SK-N-SH treated with all-trans-retinoic acid at 6 μM for 48 hours (cell line): Measurements from ENCODE around the gene TUBB1.
"Not testable (repeated sequence)": the region's sequence is repeated elsewhere in the genome, so short reads cannot be mapped to it uniquely, and the experiment has no call there.

Experiments
- ATAC-seq: fragments of 200-7000 bp; cut with Tn5 transposase; 3 replicates; pipeline ENCODE4 v1.9.1; 2020; ENCODE audit warnings: mild to moderate bottlenecking, moderate library complexity
- ARNTL ChIP-seq: fragments of 450-650 bp; formaldehyde crosslinking; IDR thresholded peaks from 2 replicates; pipeline ENCODE4 v1.5.0; 2020; ENCODE audit warnings: low read depth, mild to moderate bottlenecking, moderate library complexity, borderline replicate concordance
- BACH2 ChIP-seq: fragments of 250-450 bp; sonication (Bioruptor Pico); IDR thresholded peaks from 2 replicates; pipeline ENCODE4 v1.9.0; 2021; ENCODE audit warnings: mild to moderate bottlenecking, borderline replicate concordance
- CSDC2 ChIP-seq: fragments of 250-450 bp; sonication (Bioruptor Pico); IDR thresholded peaks from 2 replicates; pipeline ENCODE4 v1.5.0; 2020; ENCODE audit warnings: mild to moderate bottlenecking, moderate library complexity
- GLIS3 ChIP-seq: fragments of 250-450 bp; sonication (Bioruptor Pico); IDR thresholded peaks from 2 replicates; pipeline ENCODE4 v1.5.0; 2020; ENCODE audit warnings: mild to moderate bottlenecking, moderate library complexity
- ISL1 ChIP-seq: fragments of 250-450 bp; sonication (Bioruptor Pico); IDR thresholded peaks from 2 replicates; pipeline ENCODE4 v2.1.2; 2022; ENCODE audit warnings: mild to moderate bottlenecking, moderate library complexity
- OSR1 ChIP-seq: fragments of 250-450 bp; sonication (Bioruptor Pico); IDR thresholded peaks from 2 replicates; pipeline ENCODE4 v1.8.0; 2022; ENCODE audit warnings: moderate library complexity, mild to moderate bottlenecking, inconsistent platforms
- PPARA ChIP-seq: fragments of 250-450 bp; sonication (Bioruptor Pico); IDR thresholded peaks from 2 replicates; pipeline ENCODE4 v1.5.0; 2020; ENCODE audit warnings: mild to moderate bottlenecking, borderline replicate concordance
- RARB ChIP-seq: fragments of 250-450 bp; sonication (Bioruptor Pico); IDR thresholded peaks from 2 replicates; pipeline ENCODE4 v1.8.0; 2021; ENCODE audit warnings: mild to moderate bottlenecking, moderate library complexity
- SNAI2 ChIP-seq: fragments of 250-450 bp; sonication (Bioruptor Pico); IDR thresholded peaks from 2 replicates; pipeline ENCODE4 v1.5.0; 2020; ENCODE audit warnings: mild to moderate bottlenecking, moderate library complexity
- ZC3H10 ChIP-seq: fragments of 250-450 bp; sonication (Bioruptor Pico); IDR thresholded peaks from 2 replicates; pipeline ENCODE4 v1.5.1; 2021; ENCODE audit warnings: mild to moderate bottlenecking, moderate library complexity
- ZFP30 ChIP-seq: fragments of 450-650 bp; formaldehyde crosslinking; IDR thresholded peaks from 2 replicates; pipeline ENCODE4 v1.5.0; 2022; ENCODE audit warnings: mild to moderate bottlenecking, moderate library complexity
- ZNF70 ChIP-seq: fragments of 450-650 bp; formaldehyde crosslinking; IDR thresholded peaks from 2 replicates; pipeline ENCODE4 v1.5.0; 2020; ENCODE audit warnings: mild to moderate bottlenecking, moderate library complexity
- ZNF8 ChIP-seq: fragments of 450-650 bp; formaldehyde crosslinking; IDR thresholded peaks from 2 replicates; pipeline ENCODE4 v1.5.0; 2020; ENCODE audit warnings: mild to moderate bottlenecking, moderate library complexity
- TF ChIP-seq, protein P1 (sequence below): fragments of 250-450 bp; sonication (Bioruptor Pico); IDR thresholded peaks from 2 replicates; pipeline ENCODE4 v1.5.0; 2020; ENCODE audit warnings: mild to moderate bottlenecking, moderate library complexity
- TF ChIP-seq, protein P2 (sequence below): fragments of 250-450 bp; sonication (Bioruptor Pico); IDR thresholded peaks from 2 replicates; pipeline ENCODE4 v1.8.0; 2020; ENCODE audit warnings: mild to moderate bottlenecking, moderate library complexity, borderline replicate concordance
- TF ChIP-seq, protein P3 (sequence below): fragments of 250-450 bp; sonication (Bioruptor Pico); IDR thresholded peaks from 2 replicates; pipeline ENCODE4 v1.5.1; 2021; ENCODE audit warnings: mild to moderate bottlenecking, moderate library complexity
- TF ChIP-seq, protein P4 (sequence below): fragments of 250-450 bp; sonication (Bioruptor Pico); IDR thresholded peaks from 2 replicates; pipeline ENCODE4 v1.8.0; 2021; ENCODE audit warnings: low read depth, mild to moderate bottlenecking, moderate library complexity, borderline replicate concordance
- TF ChIP-seq, protein P5 (sequence below): fragments of 250-450 bp; sonication (Bioruptor Pico); IDR thresholded peaks from 2 replicates; pipeline ENCODE4 v1.5.1; 2020; ENCODE audit warnings: low read depth, mild to moderate bottlenecking, moderate library complexity

Gene TUBB1

DNA sequence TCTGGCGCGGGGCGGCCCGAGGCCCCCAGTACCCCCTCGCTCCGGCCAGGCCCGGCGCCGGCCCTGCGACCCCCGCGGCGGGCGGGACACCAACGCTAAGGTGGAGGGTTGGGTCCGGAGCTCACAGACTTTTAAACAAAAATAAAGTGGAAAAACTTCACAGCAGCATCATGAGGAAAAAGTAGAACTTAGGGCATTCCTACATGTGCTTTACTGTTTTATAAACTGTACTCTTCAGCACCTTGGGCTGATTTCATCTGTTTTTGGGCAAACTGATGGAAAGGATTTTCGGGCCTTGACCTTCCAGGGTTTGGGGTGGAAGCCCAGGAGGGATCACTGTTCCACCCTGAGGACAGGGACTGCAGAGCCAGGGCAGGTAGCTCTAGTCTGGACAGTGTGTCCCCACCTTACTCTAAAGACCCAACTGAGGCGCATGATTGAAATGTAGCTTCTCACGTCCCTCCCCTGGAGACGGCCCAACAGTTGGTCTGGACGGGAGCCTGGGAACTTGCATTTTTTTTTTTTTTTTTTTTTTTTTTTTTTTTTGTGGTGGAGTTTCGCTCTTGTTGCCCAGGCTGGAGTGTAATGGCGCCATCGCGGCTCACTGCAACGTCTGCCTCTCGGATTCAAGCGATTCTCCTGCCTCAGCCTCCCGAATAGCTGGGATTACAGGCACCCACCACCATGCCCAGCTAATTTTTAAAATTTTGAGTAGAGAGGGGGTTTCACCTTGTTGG is 37.4 kb upstream of the TUBB1 start:
- TF ChIP-seq OSR1 (CRISPR knock-in tag) (no peak), ZNF70 (CRISPR knock-in tag) (no peak), ARNTL (CRISPR knock-in tag) (no peak), ZNF8 (CRISPR knock-in tag) (no peak), ISL1 (CRISPR knock-in tag) (no peak), ZFP30 (CRISPR knock-in tag) (no peak), BACH2 (CRISPR knock-in tag) (no peak), CSDC2 (CRISPR knock-in tag) (no peak), GLIS3 (CRISPR knock-in tag) (no peak), RARB (CRISPR knock-in tag) (no peak)
- TF ChIP-seq, protein P1, sequence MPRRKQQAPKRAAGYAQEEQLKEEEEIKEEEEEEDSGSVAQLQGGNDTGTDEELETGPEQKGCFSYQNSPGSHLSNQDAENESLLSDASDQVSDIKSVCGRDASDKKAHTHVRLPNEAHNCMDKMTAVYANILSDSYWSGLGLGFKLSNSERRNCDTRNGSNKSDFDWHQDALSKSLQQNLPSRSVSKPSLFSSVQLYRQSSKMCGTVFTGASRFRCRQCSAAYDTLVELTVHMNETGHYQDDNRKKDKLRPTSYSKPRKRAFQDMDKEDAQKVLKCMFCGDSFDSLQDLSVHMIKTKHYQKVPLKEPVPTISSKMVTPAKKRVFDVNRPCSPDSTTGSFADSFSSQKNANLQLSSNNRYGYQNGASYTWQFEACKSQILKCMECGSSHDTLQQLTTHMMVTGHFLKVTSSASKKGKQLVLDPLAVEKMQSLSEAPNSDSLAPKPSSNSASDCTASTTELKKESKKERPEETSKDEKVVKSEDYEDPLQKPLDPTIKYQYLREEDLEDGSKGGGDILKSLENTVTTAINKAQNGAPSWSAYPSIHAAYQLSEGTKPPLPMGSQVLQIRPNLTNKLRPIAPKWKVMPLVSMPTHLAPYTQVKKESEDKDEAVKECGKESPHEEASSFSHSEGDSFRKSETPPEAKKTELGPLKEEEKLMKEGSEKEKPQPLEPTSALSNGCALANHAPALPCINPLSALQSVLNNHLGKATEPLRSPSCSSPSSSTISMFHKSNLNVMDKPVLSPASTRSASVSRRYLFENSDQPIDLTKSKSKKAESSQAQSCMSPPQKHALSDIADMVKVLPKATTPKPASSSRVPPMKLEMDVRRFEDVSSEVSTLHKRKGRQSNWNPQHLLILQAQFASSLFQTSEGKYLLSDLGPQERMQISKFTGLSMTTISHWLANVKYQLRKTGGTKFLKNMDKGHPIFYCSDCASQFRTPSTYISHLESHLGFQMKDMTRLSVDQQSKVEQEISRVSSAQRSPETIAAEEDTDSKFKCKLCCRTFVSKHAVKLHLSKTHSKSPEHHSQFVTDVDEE = no peak
- TF ChIP-seq, protein P2, sequence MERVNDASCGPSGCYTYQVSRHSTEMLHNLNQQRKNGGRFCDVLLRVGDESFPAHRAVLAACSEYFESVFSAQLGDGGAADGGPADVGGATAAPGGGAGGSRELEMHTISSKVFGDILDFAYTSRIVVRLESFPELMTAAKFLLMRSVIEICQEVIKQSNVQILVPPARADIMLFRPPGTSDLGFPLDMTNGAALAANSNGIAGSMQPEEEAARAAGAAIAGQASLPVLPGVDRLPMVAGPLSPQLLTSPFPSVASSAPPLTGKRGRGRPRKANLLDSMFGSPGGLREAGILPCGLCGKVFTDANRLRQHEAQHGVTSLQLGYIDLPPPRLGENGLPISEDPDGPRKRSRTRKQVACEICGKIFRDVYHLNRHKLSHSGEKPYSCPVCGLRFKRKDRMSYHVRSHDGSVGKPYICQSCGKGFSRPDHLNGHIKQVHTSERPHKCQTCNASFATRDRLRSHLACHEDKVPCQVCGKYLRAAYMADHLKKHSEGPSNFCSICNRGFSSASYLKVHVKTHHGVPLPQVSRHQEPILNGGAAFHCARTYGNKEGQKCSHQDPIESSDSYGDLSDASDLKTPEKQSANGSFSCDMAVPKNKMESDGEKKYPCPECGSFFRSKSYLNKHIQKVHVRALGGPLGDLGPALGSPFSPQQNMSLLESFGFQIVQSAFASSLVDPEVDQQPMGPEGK (CRISPR knock-in tag) = no peak
- TF ChIP-seq, protein P3, sequence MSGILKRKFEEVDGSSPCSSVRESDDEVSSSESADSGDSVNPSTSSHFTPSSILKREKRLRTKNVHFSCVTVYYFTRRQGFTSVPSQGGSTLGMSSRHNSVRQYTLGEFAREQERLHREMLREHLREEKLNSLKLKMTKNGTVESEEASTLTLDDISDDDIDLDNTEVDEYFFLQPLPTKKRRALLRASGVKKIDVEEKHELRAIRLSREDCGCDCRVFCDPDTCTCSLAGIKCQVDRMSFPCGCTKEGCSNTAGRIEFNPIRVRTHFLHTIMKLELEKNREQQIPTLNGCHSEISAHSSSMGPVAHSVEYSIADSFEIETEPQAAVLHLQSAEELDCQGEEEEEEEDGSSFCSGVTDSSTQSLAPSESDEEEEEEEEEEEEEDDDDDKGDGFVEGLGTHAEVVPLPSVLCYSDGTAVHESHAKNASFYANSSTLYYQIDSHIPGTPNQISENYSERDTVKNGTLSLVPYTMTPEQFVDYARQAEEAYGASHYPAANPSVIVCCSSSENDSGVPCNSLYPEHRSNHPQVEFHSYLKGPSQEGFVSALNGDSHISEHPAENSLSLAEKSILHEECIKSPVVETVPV = no peak
- TF ChIP-seq, protein P4, sequence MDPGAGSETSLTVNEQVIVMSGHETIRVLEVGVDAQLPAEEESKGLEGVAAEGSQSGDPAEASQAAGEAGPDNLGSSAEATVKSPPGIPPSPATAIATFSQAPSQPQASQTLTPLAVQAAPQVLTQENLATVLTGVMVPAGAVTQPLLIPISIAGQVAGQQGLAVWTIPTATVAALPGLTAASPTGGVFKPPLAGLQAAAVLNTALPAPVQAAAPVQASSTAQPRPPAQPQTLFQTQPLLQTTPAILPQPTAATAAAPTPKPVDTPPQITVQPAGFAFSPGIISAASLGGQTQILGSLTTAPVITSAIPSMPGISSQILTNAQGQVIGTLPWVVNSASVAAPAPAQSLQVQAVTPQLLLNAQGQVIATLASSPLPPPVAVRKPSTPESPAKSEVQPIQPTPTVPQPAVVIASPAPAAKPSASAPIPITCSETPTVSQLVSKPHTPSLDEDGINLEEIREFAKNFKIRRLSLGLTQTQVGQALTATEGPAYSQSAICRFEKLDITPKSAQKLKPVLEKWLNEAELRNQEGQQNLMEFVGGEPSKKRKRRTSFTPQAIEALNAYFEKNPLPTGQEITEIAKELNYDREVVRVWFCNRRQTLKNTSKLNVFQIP (CRISPR knock-in tag) = no peak
- peak; percentile 48 for ATAC-seq

DNA sequence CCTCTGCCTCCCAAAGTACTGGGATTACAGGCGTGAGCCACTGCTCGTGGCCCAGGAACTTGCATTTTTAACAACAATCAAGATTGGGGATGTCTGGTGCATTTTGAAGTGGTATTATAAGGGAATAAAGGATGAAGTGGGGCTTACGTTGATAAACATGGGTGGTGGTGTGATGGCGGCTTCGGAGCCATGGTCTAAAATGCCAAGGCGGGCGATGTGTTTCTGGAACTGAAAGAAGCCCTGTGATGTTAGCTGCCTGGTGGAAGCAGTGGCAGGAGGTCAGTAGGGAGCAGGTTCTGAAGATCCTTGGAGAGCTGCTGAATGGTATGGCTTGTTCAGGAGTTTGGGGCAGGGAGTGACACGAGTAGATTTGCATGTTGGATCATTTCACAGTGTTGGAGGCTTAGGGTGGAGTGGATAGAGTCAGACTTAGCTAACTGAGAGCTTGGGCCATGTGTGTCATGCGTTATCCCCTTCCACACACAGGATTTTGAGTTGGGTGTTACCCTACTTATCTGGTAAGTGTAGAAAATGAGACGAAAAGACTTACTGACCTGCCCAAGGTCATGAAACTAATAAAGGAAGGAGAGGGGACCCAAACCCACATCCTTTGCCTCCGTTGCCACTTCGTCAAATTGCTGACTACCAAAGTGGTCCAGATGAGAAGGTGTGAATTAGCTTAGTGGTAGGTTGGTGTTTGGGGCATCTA is 36.7 kb upstream of the TUBB1 start:
- TF ChIP-seq CSDC2 (CRISPR knock-in tag) = no peak
- no peak for TF ChIP-seq ZC3H10
- ATAC-seq = no peak

DNA sequence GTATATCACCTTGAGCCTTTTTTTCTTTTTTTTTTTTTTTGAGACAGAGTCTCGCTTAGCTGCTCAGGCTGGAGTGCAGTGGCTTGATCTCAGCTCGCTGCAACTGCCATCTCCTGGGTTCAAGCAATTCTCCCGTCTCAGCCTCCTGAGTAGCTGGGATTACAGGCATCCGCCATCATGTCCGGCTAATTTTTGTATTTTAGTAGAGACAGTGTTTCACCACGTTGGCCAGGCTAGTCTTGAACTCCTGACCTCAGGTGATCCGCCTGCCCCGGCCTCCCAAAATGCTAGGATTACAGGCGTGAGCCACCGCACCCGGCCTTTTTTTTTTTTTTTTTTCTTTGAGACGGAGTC is 36.1 kb upstream of the TUBB1 start:
- not testable (repeated sequence) for ATAC-seq

DNA sequence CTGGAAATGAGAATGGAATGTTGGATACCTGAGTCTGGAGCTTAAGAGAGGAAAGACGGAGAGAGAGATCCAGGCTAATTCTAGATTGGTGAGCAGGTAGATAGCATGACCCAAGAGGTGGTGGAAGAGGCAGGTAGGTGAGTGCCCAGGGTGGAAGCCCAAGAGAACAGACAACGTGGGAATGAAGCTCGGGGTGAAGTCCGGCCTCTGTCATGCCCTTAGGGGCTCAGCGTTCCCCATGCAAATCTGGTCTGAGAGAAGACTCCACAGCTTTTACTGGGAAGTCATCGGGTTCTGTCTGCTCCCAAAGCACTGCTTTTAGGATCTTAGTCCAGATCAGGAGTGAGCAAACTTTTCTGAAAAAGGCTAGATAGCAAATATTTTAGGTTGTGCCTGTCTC is 34.5 kb upstream of the TUBB1 start:
- no peak for ATAC-seq
- TF ChIP-seq ZC3H10 (no peak), SNAI2 (CRISPR knock-in tag) (no peak), ZNF8 (CRISPR knock-in tag) (no peak), PPARA (CRISPR knock-in tag) (no peak)
- TF ChIP-seq, protein P3 = no peak
- TF ChIP-seq, protein P5, sequence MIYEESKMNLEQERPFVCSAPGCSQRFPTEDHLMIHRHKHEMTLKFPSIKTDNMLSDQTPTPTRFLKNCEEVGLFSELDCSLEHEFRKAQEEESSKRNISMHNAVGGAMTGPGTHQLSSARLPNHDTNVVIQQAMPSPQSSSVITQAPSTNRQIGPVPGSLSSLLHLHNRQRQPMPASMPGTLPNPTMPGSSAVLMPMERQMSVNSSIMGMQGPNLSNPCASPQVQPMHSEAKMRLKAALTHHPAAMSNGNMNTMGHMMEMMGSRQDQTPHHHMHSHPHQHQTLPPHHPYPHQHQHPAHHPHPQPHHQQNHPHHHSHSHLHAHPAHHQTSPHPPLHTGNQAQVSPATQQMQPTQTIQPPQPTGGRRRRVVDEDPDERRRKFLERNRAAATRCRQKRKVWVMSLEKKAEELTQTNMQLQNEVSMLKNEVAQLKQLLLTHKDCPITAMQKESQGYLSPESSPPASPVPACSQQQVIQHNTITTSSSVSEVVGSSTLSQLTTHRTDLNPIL = no peak
- TF ChIP-seq, protein P2 (CRISPR knock-in tag) = no peak
- TF ChIP-seq, all 23 proteins: peak for 0
